Endothelial cell of umbilical vein (primary cell): Measurements from ENCODE around the gene LAMA4.

ENCODE experiments used
- POLR2AphosphoS5 ChIP-seq: IDR thresholded peaks from 2 replicates; pipeline ENCODE4 v1.6.1; 2012; ENCODE audit warnings: low read depth, mild to moderate bottlenecking, control low read depth, low read length, moderate library complexity; ENCODE audit not compliant: insufficient read depth
- TF ChIP-seq, protein P1 (sequence below), 2 donors: IDR thresholded peaks; 1 replicate in 1 of 2; 2 replicates in 1 of 2; pipeline ENCODE4 v1.5.1; 2011; ENCODE audit warnings: low read length in 2 of 2, mild to moderate bottlenecking in 2 of 2, moderate library complexity in 2 of 2, control low read depth in 1 of 2, inconsistent platforms in 1 of 2, low read depth in 1 of 2; ENCODE audit not compliant: insufficient read depth in 1 of 2; ENCODE audit errors: extremely low read depth in 1 of 2
- TF ChIP-seq, protein P2 (sequence below): IDR thresholded peaks from 2 replicates; pipeline ENCODE4 v1.6.1; 2011; ENCODE audit not compliant: insufficient read depth, insufficient read length

DNA sequence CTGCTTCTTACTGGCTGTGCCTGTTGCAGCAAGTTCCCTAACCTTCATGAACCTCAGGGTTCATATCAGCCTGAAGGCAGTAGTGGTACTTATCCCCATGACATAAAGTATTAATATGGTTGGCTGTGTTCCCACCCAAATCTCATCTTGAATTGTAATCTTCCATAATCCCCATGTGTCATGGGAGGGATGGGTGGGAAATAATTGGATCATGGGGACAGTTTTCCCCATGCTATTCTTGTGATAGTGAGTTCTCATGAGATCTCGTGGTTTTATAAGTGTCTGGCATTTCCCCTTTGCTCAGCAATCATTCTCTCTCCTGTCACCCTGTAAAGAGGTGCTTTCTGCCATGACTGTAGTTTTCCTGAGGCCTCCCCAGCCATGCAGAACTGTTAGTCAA is 105.1 kb downstream of the LAMA4 start:
- TF ChIP-seq, protein P1, sequence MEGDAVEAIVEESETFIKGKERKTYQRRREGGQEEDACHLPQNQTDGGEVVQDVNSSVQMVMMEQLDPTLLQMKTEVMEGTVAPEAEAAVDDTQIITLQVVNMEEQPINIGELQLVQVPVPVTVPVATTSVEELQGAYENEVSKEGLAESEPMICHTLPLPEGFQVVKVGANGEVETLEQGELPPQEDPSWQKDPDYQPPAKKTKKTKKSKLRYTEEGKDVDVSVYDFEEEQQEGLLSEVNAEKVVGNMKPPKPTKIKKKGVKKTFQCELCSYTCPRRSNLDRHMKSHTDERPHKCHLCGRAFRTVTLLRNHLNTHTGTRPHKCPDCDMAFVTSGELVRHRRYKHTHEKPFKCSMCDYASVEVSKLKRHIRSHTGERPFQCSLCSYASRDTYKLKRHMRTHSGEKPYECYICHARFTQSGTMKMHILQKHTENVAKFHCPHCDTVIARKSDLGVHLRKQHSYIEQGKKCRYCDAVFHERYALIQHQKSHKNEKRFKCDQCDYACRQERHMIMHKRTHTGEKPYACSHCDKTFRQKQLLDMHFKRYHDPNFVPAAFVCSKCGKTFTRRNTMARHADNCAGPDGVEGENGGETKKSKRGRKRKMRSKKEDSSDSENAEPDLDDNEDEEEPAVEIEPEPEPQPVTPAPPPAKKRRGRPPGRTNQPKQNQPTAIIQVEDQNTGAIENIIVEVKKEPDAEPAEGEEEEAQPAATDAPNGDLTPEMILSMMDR (IDR thresholded peaks at IDR 0.05; ENCODE audit: extremely low read depth in 1 of 2, insufficient read depth in 1 of 2, low read depth in 1 of 2, low read length in 2 of 2) = no peak
- TF ChIP-seq, protein P2, sequence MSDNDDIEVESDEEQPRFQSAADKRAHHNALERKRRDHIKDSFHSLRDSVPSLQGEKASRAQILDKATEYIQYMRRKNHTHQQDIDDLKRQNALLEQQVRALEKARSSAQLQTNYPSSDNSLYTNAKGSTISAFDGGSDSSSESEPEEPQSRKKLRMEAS = no peak
- TF ChIP-seq POLR2AphosphoS5 = no peak
